ENCODE results near the gene CACNA1S.

Gene CACNA1S

DNA sequence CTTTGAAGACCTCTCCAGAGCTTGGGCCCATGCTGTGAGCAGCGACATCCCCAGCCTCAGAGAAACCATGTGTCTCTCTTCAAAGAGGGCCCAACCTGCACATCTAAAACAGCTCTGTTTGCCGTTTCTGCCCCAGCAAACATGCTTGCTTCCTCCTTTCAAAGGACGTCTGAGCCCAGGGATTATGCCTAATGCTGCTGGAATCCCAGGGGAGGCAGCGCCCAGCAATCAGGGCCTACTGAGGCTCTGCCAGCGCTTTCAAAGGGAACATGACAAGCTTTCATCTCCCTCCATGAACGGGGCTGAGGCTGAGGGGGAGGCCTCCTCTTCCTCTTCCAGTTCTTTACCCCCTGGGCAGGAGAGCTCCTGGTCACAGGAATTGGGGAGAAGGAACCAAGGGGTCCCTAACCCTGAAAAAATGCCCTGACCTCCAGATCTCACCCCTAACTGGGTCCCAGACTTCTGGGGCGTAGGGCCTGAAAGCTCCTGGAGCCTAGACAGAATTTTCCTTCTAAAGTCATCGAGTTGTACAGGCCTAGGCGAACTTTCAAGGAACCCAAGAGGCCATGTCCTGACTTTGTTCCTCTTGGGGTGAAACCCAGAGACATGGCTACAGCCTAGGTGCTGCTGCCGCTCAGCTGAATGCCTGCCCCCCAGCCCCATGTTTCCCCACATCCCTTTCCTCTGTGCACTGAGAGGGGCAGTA is 28.2 kb upstream of the CACNA1S start:
- DNase-seq (ENCODE audit: low read depth), result no peak

DNA sequence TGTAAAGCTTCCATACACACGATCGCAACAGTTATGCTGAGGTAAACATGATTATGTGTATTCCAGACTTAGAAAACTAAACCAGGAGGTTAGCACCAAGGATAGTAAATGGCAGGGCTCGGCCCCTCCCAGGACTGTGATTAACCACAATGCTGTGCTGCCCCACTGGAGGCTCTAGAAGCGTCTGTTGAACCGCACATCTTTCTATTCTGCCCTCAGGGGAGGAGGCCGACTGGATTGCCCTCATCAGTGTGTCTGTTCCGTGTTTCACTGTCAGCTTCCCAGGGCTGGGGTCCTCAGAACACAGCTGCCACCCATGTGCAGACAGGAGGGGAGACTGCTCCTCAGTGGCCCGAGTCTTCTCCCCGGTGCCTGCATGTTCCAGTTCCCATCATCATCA is 27.5 kb upstream of the CACNA1S start:
- DNase-seq (ENCODE audit: low read depth), result no peak

DNA sequence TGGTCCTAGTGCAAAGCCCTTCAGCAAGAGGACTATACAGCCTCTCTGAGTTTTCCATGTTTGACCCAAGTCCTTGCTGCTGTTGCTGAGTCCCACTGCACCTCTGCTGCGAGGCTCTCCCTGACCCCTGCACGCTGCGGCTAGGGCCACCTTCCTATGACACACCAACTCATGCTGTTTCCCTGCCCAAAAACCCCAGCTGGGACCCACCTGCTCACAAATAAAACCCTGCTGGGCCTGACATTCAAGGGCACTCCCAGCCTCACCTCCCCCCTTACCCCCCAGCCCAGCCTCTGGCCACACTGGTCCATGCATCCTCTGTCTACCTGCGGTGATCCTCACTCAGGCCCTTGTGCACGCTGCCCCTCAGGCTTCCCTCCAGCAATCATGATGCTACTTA is 27.1 kb upstream of the CACNA1S start:
- no peak for DNase-seq (ENCODE audit: low read depth)

DNA sequence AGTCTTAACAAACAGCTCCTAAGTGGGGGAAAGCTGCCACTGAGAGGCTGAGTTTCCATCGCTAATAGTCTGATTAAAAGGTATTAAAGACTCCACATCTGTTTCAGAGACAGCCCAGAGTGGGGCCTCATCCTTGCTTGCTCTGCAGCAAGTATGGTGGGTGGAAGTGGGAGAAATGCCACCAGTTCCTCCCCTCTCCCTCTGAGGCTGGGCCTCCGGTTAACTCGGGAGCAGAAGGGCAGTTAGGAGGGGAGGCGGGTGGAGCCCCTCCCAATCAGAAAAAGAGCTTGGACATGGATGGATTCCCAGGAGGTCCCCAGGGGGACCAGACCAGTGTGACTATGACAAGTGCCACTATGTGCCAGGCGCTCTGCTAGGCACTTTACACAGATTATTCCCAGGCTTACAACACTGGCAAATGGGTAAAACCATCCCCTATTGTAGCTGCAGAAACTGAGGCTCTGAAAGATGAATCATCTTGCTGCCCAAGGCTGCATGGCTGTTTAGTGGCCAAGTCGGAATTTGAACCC is 26.1 kb upstream of the CACNA1S start:
- DNase-seq (ENCODE audit: low read depth), result no peak

DNA sequence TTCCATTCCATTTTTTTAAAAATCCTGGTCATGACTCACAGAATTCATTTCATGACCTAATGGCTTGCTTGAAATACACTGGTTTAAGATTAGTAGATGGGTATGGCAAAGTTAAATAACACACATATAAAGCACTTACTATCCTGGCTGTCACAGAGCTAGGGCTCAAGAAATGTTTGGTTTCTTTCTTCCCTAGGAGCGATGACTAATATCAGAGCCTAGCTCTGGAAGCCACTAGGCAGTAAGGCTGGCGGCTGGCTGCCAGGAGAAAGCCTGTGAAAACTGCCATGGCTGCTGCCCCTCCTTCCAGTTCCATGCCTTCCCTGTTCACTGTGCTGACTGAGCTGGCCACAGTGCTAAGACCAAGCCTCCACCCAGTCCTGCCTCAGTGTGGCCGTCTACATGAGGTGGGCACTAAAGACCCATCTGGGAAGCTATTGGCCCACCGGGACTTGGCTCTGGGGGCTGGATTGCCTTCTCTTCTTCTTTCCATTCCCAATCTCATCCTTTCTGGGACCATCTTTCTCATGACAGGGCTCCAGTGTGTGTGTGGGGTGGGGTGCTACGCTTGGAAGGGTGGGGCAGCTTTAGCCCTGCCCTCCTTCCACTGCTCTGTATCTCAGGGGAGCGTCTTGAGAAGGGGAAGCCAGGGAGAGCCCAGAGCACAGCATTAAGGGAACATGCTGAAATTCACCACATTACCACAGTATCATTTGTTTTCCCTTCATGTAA is 25.5 kb upstream of the CACNA1S start:
- no peak for DNase-seq (ENCODE audit: low read depth)

DNA sequence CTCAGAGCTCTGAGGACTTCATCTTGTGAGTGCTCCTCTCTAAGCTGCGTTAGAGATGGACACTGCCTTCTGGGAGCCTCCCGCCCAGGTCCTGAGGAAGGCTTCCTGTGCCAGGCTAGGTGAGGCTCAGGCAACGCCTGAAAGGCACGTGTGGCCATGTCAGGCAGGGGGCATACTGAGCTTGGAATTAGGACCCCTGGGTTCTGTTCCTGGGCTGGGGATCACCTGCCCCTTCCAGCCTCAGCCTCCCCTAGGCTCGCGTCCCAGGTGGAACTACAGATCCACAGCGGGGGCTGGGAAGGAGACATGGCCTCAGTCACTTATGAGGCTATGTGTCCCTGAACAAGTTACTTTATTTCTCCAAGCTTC is 24.8 kb upstream of the CACNA1S start:
- no peak for DNase-seq (ENCODE audit: low read depth)

DNA sequence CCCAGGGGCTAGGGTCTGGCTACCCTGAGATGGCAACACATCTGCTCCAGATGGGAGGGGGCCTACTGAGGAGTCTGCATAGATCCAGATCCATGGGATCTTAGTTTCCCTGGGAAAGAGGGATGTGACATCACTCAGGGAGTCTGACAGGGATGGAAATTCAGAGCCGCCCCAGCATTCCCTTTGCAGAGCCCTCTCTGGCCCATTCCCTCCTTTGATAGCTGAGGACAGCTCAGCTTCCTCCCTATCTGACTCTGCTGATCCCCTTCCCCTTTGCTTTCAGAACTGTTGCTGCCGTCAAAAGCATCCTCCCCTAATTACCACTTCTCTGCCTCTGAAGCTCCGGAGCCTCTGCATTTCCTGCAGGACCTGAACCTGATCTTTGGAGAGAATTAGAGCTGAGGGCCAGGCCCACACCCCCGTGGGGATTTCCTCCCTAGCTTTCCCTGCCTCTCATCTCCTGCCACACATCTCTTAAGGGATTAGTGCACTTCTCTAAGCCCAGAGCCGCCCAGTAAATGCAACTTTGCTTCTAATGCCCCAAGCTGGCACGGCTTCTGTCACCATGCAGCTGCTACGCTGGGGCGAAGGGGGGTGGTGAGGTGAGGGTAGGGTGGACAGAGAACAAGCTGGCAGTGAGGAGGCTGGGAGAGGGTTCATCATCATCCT is 24.3 kb upstream of the CACNA1S start:
- no peak for DNase-seq (ENCODE audit: low read depth)

DNA sequence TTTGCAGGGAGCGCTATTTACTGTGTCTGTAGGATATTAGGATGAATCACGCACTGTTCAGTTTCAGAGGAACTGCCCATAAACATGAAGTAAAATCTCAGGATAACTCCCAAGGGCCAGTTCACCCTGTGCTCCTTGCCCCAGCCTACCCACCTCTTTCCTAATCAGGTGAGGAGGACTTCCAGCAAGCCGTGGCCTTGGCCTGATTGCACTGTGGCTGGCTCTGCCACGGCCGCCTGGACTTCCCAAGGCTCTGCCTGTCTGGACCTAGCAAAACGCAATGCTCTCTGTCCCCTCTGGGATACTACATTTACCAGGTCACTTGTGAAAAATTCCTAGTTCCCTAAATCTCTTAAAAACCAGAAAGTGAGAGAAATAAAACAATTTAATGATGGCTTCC is 22.2 kb upstream of the CACNA1S start:
- no peak for DNase-seq (ENCODE audit: low read depth)

DNA sequence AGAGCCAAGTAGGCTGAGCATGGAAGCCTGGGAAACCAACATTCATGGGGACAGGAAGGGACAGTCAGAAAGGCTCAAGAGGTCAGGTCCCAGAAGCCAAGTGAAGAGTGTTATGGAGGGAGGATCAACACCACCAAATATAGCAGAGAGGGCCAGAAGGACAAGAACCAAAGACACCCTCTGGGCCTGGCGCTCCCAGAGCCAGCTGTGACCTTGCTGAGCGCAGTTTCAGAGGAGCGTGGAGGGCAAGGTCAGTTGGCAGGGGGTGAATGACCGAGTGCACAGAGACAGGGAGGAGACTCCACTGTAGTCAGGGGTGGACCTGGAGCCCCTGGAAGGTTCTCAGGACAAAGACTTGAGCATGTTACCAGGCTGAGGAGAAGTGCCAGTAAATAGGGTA is 19.2 kb upstream of the CACNA1S start:
- no peak for DNase-seq (ENCODE audit: low read depth)

DNA sequence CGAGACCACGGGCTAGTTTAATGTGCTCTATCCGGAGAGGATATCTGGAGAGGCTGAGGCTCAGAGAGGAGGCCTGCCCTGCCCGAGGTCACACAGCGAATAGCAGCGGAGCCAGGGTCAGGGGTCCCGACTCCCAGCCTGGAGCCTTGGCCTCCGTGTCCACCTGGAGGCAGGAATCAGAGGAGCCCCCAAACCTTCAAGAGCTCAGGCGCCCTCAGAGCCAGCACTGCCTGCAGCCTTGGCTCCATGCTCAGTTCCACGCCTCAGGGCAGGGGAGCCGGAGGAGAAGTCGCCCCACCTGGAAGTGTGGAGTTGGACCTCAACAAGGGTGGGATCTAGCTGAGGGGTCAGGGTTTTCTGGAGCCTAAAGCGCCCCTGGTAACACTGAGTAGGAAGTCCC is 16.7 kb upstream of the CACNA1S start:
- DNase-seq (ENCODE audit: low read depth), result no peak

DNA sequence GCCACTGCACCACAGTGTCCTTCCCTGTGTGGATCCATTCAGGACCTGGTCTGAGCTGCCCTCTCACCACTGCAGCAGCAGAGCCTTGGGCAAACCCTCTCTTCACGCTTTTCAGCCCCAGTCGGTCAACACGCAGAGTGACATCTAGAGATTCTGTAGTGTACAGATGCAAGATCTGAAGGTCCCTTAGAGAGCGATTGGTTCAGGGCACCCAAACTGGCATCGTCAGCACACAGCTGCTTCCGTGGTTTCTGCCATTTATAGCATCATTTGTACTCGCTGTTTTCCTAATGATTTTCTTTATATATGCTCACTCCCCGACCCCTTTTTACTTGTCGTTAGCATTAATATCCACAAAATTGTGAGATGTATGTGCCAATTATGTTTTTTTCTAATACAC is 16.2 kb upstream of the CACNA1S start:
- no peak for DNase-seq (ENCODE audit: low read depth)

DNA sequence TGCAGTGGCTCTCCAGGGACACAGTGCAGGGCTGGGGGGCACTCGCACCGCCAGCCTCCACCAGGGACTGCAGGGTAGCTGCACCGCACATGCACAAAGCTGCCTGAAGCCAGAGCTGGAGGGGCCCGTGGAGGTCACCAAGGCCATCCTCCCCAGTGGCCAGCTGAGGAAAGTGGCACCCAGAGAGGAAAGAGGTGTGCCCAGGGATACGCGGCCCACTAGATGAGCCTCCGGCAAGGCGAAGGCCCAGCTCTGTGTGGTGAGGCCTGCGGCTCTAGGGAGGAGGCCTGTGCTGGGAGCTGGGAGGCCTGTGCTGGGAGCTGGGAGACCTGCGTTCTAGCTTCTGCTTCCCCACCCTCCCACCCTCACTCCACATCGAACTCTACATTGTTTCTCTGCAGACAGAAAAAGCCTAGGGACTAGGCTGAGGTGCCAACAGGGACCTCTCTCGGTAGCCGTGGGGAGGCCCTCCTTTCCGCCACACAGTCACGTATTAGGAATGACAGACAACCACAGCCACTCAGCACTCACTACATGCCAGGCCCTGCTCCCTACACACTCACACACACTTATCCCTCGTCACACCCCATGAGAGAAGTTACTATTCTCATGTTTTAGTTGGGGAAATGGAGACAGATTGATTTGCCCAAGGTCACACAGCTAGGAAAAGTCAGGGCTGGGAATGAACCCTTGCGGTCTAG is 15.7 kb upstream of the CACNA1S start:
- no peak for DNase-seq (ENCODE audit: low read depth)

DNA sequence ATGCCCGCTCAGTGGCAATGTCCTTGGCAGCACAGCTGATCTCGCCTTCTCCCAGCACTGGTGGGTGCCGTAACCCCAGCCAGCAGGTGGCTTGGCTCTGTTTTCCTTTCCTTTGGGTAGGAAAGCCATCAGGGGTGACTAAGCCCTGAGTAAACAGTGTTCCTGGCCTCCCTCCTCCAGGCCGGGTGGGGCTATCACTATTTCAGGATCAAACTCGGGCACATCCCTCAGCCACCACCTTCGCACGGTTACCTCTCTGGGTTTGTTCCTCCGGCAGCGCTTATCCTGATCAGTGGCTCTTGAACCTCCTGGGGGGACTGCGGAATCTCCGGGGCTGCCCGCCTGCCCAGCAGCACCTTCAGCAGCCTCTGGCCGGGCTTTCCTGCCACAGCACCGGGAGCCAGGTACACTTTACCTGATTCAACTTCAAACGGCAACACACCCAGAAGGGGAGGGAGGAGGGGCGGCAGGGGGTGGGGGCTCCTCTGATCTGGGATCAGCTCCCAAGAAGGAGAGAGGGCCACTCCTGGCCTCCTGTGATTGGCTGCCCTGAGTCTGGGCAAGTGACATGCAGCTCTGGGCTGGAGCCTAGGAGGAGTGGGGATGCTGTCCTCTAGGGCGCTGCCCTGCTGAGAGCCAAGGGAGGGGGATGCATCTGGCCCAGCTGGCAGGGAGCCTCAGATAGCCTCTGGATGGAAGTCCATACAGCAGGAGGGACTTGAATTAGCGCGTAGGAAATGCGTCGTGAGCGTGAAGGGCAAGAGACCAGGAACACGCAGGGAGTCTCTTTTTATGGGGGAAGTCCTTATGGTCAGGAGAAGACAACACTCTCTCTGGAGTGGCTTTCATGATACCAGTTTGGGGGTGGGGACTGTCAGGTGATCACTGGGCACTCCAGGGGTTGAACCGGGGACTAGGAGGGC is 14.9 kb upstream of the CACNA1S start, which contains the start of gene ASCL5:
ASCL5 (minus strand) TSS at position 353 of the 923 bp plus-strand sequence. CDS start 11,812 bp downstream, outside the sequence.
- DNase-seq (ENCODE audit: low read depth), result no peak

DNA sequence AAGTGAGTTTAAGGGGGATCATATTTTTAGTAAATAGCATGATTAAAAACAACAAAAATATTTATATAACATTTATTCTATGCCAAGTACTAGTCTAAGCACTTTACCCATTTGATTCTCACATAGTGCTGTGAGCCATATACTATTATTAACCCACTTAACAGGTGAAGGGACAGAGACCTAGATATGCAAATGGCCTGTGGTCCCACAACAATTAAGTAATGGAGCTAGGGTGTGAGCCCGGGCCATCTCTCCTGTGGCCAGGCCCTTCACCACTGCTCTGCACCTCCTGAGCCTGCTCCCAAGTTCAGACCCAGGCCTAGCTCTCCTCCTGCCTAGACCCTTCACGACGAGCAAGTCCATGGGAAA is 14.2 kb upstream of the CACNA1S start:
- DNase-seq (ENCODE audit: low read depth), result no peak

DNA sequence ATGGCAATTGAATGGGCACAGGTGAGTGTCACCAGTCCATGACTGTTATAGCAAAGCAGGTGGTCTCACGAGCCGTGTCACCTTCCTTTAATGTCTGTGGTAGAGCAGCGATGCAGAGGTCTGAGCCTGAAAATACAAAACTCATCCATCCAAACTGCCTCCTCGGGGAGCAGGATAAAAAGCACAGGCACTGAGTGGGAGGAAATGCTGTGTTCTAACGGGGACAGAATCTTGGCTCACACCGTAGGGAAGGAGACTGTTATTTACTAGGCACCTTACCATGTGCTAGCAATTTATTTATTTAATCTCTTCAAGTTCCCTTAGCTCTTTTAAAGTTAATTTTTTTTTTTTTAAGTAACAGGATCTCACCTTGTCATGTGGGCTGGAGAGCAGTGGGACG is 13.6 kb upstream of the CACNA1S start:
- DNase-seq (ENCODE audit: low read depth), result no peak

DNA sequence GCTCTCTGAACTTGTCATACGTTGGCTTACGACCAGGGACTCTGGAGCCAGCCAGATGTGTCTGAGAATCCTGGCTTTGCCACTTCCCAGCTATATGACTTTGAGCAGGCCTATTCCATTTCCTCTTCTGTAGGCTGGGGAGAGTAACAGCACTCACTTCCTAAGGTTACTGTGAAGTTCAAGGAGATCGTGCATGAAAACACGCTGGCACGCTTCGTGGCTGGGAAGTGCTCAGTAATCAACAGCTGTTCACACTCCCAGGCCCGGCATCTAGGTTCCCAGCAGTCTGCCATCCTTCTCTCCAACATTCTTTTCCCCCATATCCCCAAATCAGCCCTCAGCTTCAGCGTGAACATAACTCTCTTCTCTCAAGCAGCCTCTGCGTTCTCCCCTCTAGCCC is 12.8 kb upstream of the CACNA1S start:
- DNase-seq (ENCODE audit: low read depth), result no peak

DNA sequence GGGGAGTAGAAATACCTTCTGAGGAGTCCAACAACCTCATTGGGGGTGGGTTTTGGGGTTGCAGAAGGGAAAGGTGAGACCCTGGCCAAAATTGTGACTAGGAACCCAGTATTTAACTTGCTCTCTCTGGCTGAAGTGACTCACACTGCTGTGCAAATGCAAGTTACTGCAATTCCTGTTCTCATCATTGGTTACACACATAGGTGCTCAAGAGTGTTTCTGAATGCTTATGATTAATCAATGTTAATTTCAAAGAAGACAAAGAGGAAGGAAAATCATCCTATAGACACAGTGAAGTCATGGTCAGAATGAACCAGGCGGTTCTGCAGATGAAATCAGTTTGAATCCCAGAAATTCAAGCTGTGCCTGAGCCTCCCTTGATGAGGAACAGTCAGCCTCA is 11.6 kb upstream of the CACNA1S start:
- DNase-seq (ENCODE audit: low read depth), result no peak

DNA sequence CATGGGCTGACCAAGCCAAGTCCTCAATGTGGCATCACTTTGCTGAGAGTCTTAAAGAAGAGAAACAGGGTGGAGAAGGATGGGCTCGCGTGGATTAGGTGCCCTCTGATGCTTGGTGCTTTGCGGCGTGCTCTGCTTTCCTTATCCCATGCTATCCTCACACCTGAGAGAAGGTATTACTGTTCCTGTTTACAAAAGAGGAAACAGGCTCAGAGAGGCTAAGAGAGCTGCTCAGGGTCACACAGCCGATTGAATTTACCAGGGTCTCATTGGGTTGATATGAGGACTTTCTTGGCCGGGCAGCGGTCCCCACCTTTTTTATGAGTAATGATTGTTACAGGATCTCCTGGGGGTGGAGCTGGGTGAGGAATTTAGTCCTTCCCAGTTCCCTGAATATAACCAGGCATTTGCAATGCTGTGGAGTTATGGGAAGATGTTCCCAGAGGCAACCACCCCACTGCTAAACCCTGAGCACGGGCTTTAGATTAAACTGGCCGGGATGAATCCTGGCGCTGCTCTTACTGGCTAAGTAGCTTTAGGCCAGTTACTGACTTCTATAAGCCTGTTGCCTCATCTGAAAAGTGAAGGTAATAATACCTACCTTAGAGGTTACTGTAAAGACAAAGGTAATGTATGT is 10.2 kb upstream of the CACNA1S start:
- no peak for DNase-seq (ENCODE audit: low read depth)

DNA sequence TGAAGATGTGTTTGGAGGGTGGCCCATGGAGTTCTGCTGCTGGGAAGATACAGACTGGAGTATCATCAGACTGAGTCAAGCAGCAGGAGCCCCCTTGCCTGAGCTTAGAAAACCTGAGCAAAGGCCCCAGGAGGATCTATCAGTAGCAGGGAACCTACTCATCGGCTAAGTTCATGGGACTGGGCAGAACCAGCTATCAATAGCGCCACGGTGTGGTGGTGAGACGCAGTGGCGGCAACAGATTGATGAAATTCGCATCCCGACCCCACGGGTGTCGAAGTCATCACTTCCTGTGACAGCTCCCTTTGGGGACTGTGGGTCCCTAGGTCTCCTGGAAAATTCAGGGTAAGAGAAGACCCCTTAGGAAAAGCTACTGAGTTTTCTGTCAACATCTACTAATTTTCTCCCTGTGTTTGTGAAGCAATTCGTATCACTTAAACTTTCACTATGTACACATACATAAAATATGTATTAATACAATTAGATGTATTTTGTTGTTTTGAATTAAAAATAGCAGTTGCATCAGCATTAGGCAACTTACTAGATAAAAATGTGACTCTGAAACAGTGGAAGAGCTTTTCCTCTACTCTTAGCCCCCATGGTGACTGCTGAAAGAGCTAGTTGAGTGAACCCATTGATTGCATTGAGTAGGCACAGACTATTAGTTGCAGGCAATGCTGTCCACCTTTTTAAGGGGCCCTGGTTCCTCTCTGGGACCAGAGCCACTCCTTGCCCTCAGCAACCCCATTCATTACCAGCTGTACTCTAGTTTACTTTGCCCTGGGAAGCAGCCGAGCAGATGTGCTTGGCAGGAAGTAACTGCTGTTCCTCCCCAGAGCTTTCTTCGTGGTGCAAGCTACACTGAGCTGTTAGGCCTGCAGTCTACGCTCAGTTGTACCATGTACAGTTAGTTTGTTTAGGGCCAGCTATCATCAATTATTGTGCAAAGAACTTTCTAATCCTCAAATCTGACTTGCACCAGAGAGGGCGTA is 7.3 kb upstream of the CACNA1S start:
- peak; percentile 19 for DNase-seq (ENCODE audit: low read depth)

DNA sequence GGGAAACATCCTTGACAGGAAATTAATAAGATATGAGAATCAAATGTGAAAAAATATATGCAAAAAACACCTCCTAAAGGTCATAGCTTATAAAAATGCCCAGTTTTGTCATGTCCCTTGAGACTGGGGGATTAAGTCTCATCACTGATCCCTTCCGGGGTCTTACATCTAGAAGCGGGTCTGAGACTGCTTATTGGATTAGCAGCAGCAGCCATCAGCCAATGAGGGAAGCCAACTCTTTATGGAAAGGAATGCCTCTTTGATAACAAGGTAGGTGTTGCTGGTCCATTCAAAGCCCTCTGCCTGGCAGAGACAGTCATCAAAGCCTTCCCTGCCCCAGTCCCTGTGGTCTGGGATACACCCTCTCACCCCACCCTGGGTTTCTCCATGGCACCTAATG is 3.9 kb upstream of the CACNA1S start:
- DNase-seq (ENCODE audit: low read depth), result no peak

Measured in activated T-helper 9 cell treated with anti-CD3 and anti-CD28 coated beads, Interleukin-2, amount 50 U/mL, for 16 hours (primary cell).